Tibial nerve (tissue), 4 donors: ENCODE results near the gene ERBB2.

Source experiments
- CTCF ChIP-seq, 5 experiments: fragments of 200-600 bp in 3 of 5; fragments of 450-650 bp in 2 of 5; sonication (generic) in 3 of 5; IDR thresholded peaks; one replicate each; pipeline ENCODE4 v1.5.1; 2016 to 2019; ENCODE audit warnings: antibody characterized with exemption in 5 of 5, mild to moderate bottlenecking in 3 of 5, moderate library complexity in 2 of 5
- EP300 ChIP-seq, 2 donors: sonication (generic); formaldehyde crosslinking; IDR thresholded peaks; one replicate each; pipeline ENCODE4 v1.6.1; 2017; ENCODE audit warnings: antibody characterized with exemption in 2 of 2, mild to moderate bottlenecking in 1 of 2
- POLR2A ChIP-seq, 2 donors: fragments of 450-650 bp; IDR thresholded peaks; one replicate each; pipeline ENCODE4 v1.6.1; 2017; ENCODE audit warnings: antibody characterized with exemption in 2 of 2, mild to moderate bottlenecking in 2 of 2, moderate library complexity in 2 of 2

GRCh38 chr17:39674179-39674578 lies 25.7 kb upstream of the ERBB2 start:
- TF ChIP-seq POLR2A (IDR thresholded peaks at IDR 0.05) (no peak), CTCF (IDR thresholded peaks at IDR 0.05) (no peak), EP300 (IDR thresholded peaks at IDR 0.05) (no peak)
